ENCODE results near the gene UGT2B28.

UGT2B28 gene

DNA sequence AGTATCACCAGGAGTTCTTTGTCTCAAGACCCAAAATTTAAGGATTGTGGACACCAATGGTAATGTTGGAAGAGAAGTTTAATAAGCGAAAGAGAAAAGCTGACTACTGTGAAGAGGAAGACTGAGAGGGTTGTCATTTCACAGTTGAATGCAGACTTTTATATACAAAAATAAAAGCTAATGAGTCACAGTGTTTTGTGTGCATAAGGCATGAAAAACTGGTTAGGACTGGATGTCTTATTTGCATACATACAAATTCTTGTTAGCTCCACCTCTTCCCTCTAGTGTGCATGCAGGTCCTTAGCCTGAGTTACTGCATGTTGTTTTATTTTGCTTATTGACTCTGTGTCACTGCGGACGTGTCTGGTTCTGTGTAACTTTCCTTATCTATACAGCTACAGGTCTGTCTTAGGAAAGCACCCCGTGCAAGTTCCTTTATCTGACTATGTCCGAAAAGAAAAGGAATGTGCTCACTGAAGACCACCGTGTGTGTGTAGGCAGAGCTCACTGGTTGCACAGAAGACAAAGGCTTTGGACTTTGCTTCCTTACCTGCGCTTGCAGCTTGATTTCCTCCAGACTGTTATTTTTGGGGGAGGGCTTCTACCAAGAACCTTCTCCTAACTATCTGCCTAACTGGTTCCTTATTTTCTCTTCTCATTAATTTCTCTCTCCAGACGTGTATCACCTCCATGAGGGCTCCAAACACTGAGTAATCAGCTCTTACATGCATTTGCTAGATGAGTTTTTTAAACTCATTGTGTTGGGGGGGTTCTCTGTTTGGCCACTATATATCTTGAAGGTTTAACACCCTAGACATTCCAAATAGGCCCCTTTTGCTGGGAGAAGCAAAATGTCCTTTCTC, 63.5 kb downstream of the UGT2B28 start:
- DNase-seq: peak; percentile 47
